HEK293 (cell line): ENCODE results near the gene SAMD1.
A peak's percentile ranks its signal among the peaks of the same experiment; 100 is the strongest.

Source experiments
- CTCF ChIA-PET: fragments of 350-600 bp; formaldehyde crosslinking; extraction: SDS; loops from one replicate; lab custom pipeline; 2021; ENCODE audit warnings: antibody characterized with exemption; lab: Yijun Ruan, JAX
- POLR2A ChIA-PET: fragments of 300-600 bp; formaldehyde crosslinking; extraction: SDS; loops from one replicate; lab custom pipeline; 2020; ENCODE audit warnings: antibody characterized with exemption, inconsistent platforms; lab: Yijun Ruan, JAX
- H3K27ac ChIP-seq: fragments of 200-500 bp; sonication (Bioruptor generic); 2 replicates; pipeline ENCODE4 v1.5.1; 2014; ENCODE audit warnings: low read depth, low read length, control low read depth, inconsistent platforms; ENCODE audit errors: extremely low read depth
- H3K36me3 ChIP-seq, 2 experiments: fragments of 200-500 bp in 1 of 2; sonication (Bioruptor generic) in 1 of 2; 1 replicate in 1 of 2; 2 replicates in 1 of 2; pipeline ENCODE4 v1.5.1; 2014 to 2017; ENCODE audit warnings: inconsistent platforms in 2 of 2, low read length in 2 of 2; ENCODE audit not compliant: control insufficient read depth in 2 of 2, insufficient read depth in 1 of 2
- H3K4me1 ChIP-seq: fragments of 200-500 bp; sonication (Bioruptor generic); 2 replicates; pipeline ENCODE4 v1.5.1; 2014; ENCODE audit warnings: mild to moderate bottlenecking, low read length, inconsistent platforms; ENCODE audit not compliant: control insufficient read depth, insufficient read depth
- H3K4me3 ChIP-seq: 2 replicates; pipeline ENCODE4 v1.5.1; 2011; ENCODE audit warnings: low read depth, mild to moderate bottlenecking, control low read depth, low read length, moderate library complexity
- H3K9me3 ChIP-seq: fragments of 200-500 bp; sonication (Bioruptor generic); 2 replicates; pipeline ENCODE4 v1.5.1; 2014; ENCODE audit warnings: low read depth, low read length, inconsistent platforms; ENCODE audit not compliant: control insufficient read depth, insufficient read depth
- KLF1 ChIP-seq: fragments of 450-650 bp; formaldehyde crosslinking; IDR thresholded peaks from 2 replicates; pipeline ENCODE4 v1.5.1; 2016; ENCODE audit warnings: missing biosample characterization, missing genetic modification characterization
- KLF9 ChIP-seq: fragments of 450-650 bp; formaldehyde crosslinking; IDR thresholded peaks from 2 replicates; pipeline ENCODE4 v1.5.1; 2016; ENCODE audit warnings: missing biosample characterization, missing genetic modification characterization, low read depth
- RBAK ChIP-seq: fragments of 450-650 bp; formaldehyde crosslinking; IDR thresholded peaks from 2 replicates; pipeline ENCODE4 v1.5.1; 2016; ENCODE audit warnings: missing biosample characterization, missing genetic modification characterization
- SCRT1 ChIP-seq: fragments of 450-650 bp; formaldehyde crosslinking; IDR thresholded peaks from 2 replicates; pipeline ENCODE4 v1.5.1; 2016; ENCODE audit warnings: missing biosample characterization, missing genetic modification characterization, borderline replicate concordance
- SCRT2 ChIP-seq: fragments of 450-650 bp; formaldehyde crosslinking; IDR thresholded peaks from 2 replicates; pipeline ENCODE4 v1.5.1; 2016; ENCODE audit warnings: missing biosample characterization, missing genetic modification characterization
- TSHZ1 ChIP-seq: fragments of 450-650 bp; formaldehyde crosslinking; IDR thresholded peaks from 2 replicates; pipeline ENCODE4 v1.5.1; 2016; ENCODE audit warnings: missing biosample characterization, missing genetic modification characterization, borderline replicate concordance
- ZBTB20 ChIP-seq: fragments of 450-650 bp; formaldehyde crosslinking; IDR thresholded peaks from 2 replicates; pipeline ENCODE4 v1.5.1; 2016; ENCODE audit warnings: missing biosample characterization, missing genetic modification characterization
- ZBTB48 ChIP-seq: fragments of 450-650 bp; formaldehyde crosslinking; IDR thresholded peaks from 2 replicates; pipeline ENCODE4 v1.5.1; 2016; ENCODE audit warnings: missing biosample characterization, missing genetic modification characterization
- ZBTB7A ChIP-seq: fragments of 450-650 bp; formaldehyde crosslinking; IDR thresholded peaks from 2 replicates; pipeline ENCODE4 v1.5.1; 2016; ENCODE audit warnings: low read depth, missing biosample characterization, missing genetic modification characterization
- ZFHX2 ChIP-seq: fragments of 450-650 bp; formaldehyde crosslinking; conservative IDR thresholded peaks from 2 replicates; pipeline ENCODE4 v1.5.1; 2016; ENCODE audit warnings: missing biosample characterization, missing genetic modification characterization
- ZFP69B ChIP-seq: fragments of 450-650 bp; formaldehyde crosslinking; IDR thresholded peaks from 2 replicates; pipeline ENCODE4 v1.5.1; 2016; ENCODE audit warnings: missing biosample characterization, missing genetic modification characterization
- ZNF175 ChIP-seq: fragments of 450-650 bp; formaldehyde crosslinking; IDR thresholded peaks from 2 replicates; pipeline ENCODE4 v1.5.1; 2016; ENCODE audit warnings: missing biosample characterization, missing genetic modification characterization
- ZNF23 ChIP-seq: fragments of 450-650 bp; formaldehyde crosslinking; IDR thresholded peaks from 2 replicates; pipeline ENCODE4 v1.5.1; 2016; ENCODE audit warnings: missing biosample characterization, missing genetic modification characterization, borderline replicate concordance
- ZNF366 ChIP-seq: fragments of 450-650 bp; formaldehyde crosslinking; conservative IDR thresholded peaks from 2 replicates; pipeline ENCODE4 v1.5.1; 2016; ENCODE audit warnings: missing biosample characterization, missing genetic modification characterization
- ZNF404 ChIP-seq: fragments of 450-650 bp; formaldehyde crosslinking; IDR thresholded peaks from 2 replicates; pipeline ENCODE4 v1.5.1; 2017; ENCODE audit warnings: missing biosample characterization, missing genetic modification characterization
- ZNF423 ChIP-seq: fragments of 450-650 bp; formaldehyde crosslinking; IDR thresholded peaks from 2 replicates; pipeline ENCODE4 v1.5.1; 2016; ENCODE audit warnings: missing biosample characterization, missing genetic modification characterization
- ZNF426 ChIP-seq: fragments of 450-650 bp; formaldehyde crosslinking; IDR thresholded peaks from 2 replicates; pipeline ENCODE4 v1.5.1; 2017; ENCODE audit warnings: missing biosample characterization, missing genetic modification characterization, mild to moderate bottlenecking, inconsistent platforms, moderate library complexity
- ZNF510 ChIP-seq: fragments of 450-650 bp; formaldehyde crosslinking; IDR thresholded peaks from 2 replicates; pipeline ENCODE4 v1.5.1; 2018; ENCODE audit warnings: mild to moderate bottlenecking, missing genetic modification characterization, missing biosample characterization; ENCODE audit not compliant: insufficient replicate concordance
- ZNF518A ChIP-seq: fragments of 450-650 bp; formaldehyde crosslinking; conservative IDR thresholded peaks from 2 replicates; pipeline ENCODE4 v1.5.1; 2016; ENCODE audit warnings: low read depth, missing biosample characterization, missing genetic modification characterization
- ZNF624 ChIP-seq: fragments of 450-650 bp; formaldehyde crosslinking; IDR thresholded peaks from 2 replicates; pipeline ENCODE4 v1.5.1; 2017; ENCODE audit warnings: missing biosample characterization, missing genetic modification characterization
- ZSCAN5A ChIP-seq: fragments of 450-650 bp; formaldehyde crosslinking; IDR thresholded peaks from 2 replicates; pipeline ENCODE4 v1.5.1; 2016; ENCODE audit warnings: missing biosample characterization, missing genetic modification characterization
- TF ChIP-seq, protein P1 (sequence below): fragments of 450-650 bp; formaldehyde crosslinking; IDR thresholded peaks from 2 replicates; pipeline ENCODE4 v1.5.1; 2016; ENCODE audit warnings: missing biosample characterization, missing genetic modification characterization

Gene SAMD1

DNA sequence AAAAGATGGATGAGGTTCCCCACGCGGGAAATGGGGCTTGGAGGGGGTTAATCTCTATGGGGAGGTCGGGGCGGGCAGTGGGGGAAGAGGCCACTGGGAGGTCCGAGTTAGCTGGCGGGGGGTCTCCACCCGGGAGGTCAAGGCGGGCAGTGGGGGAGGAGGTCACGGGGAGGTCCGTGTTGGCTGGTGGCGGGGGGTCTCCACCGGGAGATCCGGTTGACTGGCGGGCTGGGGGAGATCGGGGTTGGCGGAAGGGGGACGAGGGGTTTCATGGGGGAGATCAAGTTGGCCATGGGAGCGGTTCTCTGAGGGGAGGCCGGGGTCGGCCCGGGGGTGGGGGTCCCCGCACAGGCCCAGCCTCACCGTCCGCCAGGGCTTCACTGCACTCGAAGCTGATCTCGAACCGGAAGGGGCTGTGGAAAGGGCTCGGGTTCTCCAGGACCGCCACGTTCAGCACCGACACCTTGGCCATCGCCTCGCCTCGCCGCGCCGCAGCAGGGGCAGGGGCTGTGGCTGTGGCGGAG, 45.5 kb upstream of the SAMD1 start (continued):
- peak; percentile 54; the same call in 1 of the 2 replicates for TF ChIP-seq ZFP69B (tag by site-specific recombination)
- no peak for TF ChIP-seq KLF9 (tag by site-specific recombination)
- peak; percentile 94 for TF ChIP-seq ZBTB7A (tag by site-specific recombination)
- no peak for TF ChIP-seq ZNF366 (tag by site-specific recombination)
- no peak for TF ChIP-seq TSHZ1 (tag by site-specific recombination)
- no peak for TF ChIP-seq ZNF426
- no peak for TF ChIP-seq ZNF404 (tag by site-specific recombination)
- TF ChIP-seq RBAK: no peak
- TF ChIP-seq ZNF175 (tag by site-specific recombination): no peak
- peak; percentile 69; the same call in 1 of the 2 replicates for TF ChIP-seq ZSCAN5A (tag by site-specific recombination)
- TF ChIP-seq ZNF423 (tag by site-specific recombination): no peak

- CTCF ChIA-PET: interaction anchor here (0.6 to 3.8 kb wide), 7 partner anchors 20 to 985 kb away, joined by 3 to 26 read pairs (median 8); no protein-coding TSS in a partner anchor
Observed at GRCh38 chr19:14135355-14135754, 44.8 kb upstream of the SAMD1 start.

DNA sequence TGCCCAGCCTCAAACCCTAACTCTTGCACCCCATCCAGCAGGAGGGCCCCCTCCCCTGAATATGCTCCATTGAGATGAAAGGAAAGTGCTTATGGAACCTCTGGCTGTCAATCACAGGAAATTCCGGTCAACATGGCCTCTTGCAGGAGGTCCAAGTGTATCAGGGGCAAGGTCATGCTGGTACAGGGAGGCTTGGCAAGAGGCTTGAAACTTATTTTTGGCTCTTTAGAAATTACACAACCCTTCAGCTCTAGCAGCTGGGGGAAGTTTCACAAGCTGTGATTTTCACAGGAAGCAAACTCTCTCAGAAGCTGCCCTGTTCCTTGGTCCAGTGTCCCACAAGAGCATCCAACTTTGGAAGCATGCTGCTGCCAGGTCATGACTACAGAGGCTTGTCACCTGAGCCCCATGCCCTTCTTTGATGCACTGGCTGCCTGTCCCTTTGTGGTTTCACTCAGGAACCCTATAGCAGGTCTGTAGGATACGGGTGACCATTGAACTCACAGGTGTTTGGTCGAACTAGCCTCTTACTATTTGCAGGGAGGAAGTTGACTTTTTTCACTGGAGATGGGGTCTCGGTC, 37.5 kb upstream of the SAMD1 start:
- peaks cover 30 to 58% of the 10 kb centered on the region in 2 experiments for H3K36me3 ChIP-seq
- ChIA-PET CTCF (no interaction called here), POLR2A (interaction anchor here (6.6 kb wide), 1 partner anchor 8 kb away, joined by 64 read pairs; the partner anchor contains the start of gene ASF1B)
- TF ChIP-seq ZBTB48 (tag by site-specific recombination) (no peak), ZNF518A (tag by site-specific recombination) (no peak), KLF1 (tag by site-specific recombination) (no peak), ZNF510 (tag by site-specific recombination) (no peak), ZNF624 (tag by site-specific recombination) (no peak)

More at GRCh38 chr19:14135355-14135754, 44.8 kb upstream of the SAMD1 start:
- TF ChIP-seq, protein P1, sequence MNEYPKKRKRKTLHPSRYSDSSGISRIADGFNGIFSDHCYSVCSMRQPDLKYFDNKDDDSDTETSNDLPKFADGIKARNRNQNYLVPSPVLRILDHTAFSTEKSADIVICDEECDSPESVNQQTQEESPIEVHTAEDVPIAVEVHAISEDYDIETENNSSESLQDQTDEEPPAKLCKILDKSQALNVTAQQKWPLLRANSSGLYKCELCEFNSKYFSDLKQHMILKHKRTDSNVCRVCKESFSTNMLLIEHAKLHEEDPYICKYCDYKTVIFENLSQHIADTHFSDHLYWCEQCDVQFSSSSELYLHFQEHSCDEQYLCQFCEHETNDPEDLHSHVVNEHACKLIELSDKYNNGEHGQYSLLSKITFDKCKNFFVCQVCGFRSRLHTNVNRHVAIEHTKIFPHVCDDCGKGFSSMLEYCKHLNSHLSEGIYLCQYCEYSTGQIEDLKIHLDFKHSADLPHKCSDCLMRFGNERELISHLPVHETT (tag by site-specific recombination): no peak
- TF ChIP-seq SCRT1 (tag by site-specific recombination): peak; percentile 89
- TF ChIP-seq ZBTB20 (tag by site-specific recombination): peak; percentile 66
- TF ChIP-seq ZNF404 (tag by site-specific recombination): no peak
- TF ChIP-seq SCRT2: peak; percentile 97
- TF ChIP-seq KLF9 (tag by site-specific recombination): peak; percentile 31; the same call in 1 of the 2 replicates
- no peak for TF ChIP-seq ZNF23 (tag by site-specific recombination)
- peak; percentile 39; the same call in 1 of the 2 replicates for TF ChIP-seq ZFHX2
- peak overlapping the region; percentile 90 for H3K4me3 ChIP-seq
- no peaks in the 10 kb centered on the region for H3K9me3 ChIP-seq
- H3K36me3 ChIP-seq: peaks cover 4 to 12% of the 10 kb centered on the region in 2 experiments; a peak in 2 of 3 replicates
- no peak overlapping the region for H3K27ac ChIP-seq
- POLR2A ChIA-PET: interaction anchor here (0.6 to 2.8 kb wide), 7 partner anchors 10 to 1017 kb away, joined by 3 to 64 read pairs (median 4); partner anchors contain the start of genes DNAJB1, NACC1 and PRKACA
- H3K4me1 ChIP-seq: no peaks in the 10 kb centered on the region

More for the DNA sequence above, 37.5 kb upstream of the SAMD1 start:
- no peaks in the 10 kb centered on the region for H3K4me1 ChIP-seq
- H3K4me3 ChIP-seq: no peak overlapping the region
- no peaks in the 10 kb centered on the region for H3K9me3 ChIP-seq
- H3K27ac ChIP-seq: no peak overlapping the region
